Measurements from ENCODE around the gene EVA1B. TPM values are rescaled to one million over a fixed set of nuclear protein-coding genes. Genes with fewer than 3 reads are reported as not detected.

EVA1B gene
- total and polyA plus RNA-seq, 2 donors, result 11.2 to 15.5 TPM

- peaks cover 36 to 45% of the 10 kb centered on the region in 2 donors for H3K27me3 ChIP-seq (ENCODE audit: control insufficient read depth in 2 of 2, insufficient read depth in 1 of 2, low read length in 1 of 2)
- H3K36me3 ChIP-seq (ENCODE audit: control insufficient read depth in 2 of 2, insufficient read depth in 2 of 2, low read length in 1 of 2), result no peaks in the 10 kb centered on the region
- no peak for DNase-seq (ENCODE audit: low read depth in 6 of 9, low spot score in 9 of 9)
- no peaks in the 10 kb centered on the region for H3K9me3 ChIP-seq (ENCODE audit: control insufficient read depth in 2 of 2, insufficient read depth in 1 of 2, low read length in 1 of 2)
- WGBS, result 50% methylated on average over 6 of the region's 6 CpGs
- H3K4me1 ChIP-seq (ENCODE audit: control insufficient read depth in 2 of 2, insufficient read depth in 2 of 2, low read length in 2 of 2), result peaks cover 8 to 22% of the 10 kb centered on the region in 2 donors
- H3K4me3 ChIP-seq (ENCODE audit: low read length in 2 of 2), result no peak overlapping the region
- H3K27ac ChIP-seq (ENCODE audit: low read depth in 1 of 2, low read length in 1 of 2), result no peak overlapping the region
Measured at GRCh38 chr1:36326499-36326898, 3.1 kb upstream of the EVA1B start.

- no peak overlapping the region for H3K27ac ChIP-seq (ENCODE audit: low read depth in 1 of 2, low read length in 1 of 2)
- WGBS, result 12% methylated on average over 9 of the region's 9 CpGs
- H3K9me3 ChIP-seq (ENCODE audit: control insufficient read depth in 2 of 2, insufficient read depth in 1 of 2, low read length in 1 of 2), result no peaks in the 10 kb centered on the region
- H3K36me3 ChIP-seq (ENCODE audit: control insufficient read depth in 2 of 2, insufficient read depth in 2 of 2, low read length in 1 of 2), result no peaks in the 10 kb centered on the region
- H3K27me3 ChIP-seq (ENCODE audit: control insufficient read depth in 2 of 2, insufficient read depth in 1 of 2, low read length in 1 of 2), result peaks cover 49 to 66% of the 10 kb centered on the region in 2 donors
- peaks cover 8 to 36% of the 10 kb centered on the region in 2 donors for H3K4me1 ChIP-seq (ENCODE audit: control insufficient read depth in 2 of 2, insufficient read depth in 2 of 2, low read length in 2 of 2)
- no peak for DNase-seq (ENCODE audit: low read depth in 6 of 9, low spot score in 9 of 9)
- no peak overlapping the region for H3K4me3 ChIP-seq (ENCODE audit: low read length in 2 of 2)
Measured at GRCh38 chr1:36324353-36324703, 883 bp upstream of the EVA1B start.

- no peaks in the 10 kb centered on the region for H3K9me3 ChIP-seq (ENCODE audit: control insufficient read depth in 2 of 2, insufficient read depth in 1 of 2, low read length in 1 of 2)
- peak in 1 of 9 donors; percentile 21 for DNase-seq (ENCODE audit: low read depth in 6 of 9, low spot score in 9 of 9)
- H3K36me3 ChIP-seq (ENCODE audit: control insufficient read depth in 2 of 2, insufficient read depth in 2 of 2, low read length in 1 of 2), result no peaks in the 10 kb centered on the region
- H3K4me3 ChIP-seq (ENCODE audit: low read length in 2 of 2), result peak overlapping the region; percentile 20 to 57
- no peak overlapping the region for H3K27ac ChIP-seq (ENCODE audit: low read depth in 1 of 2, low read length in 1 of 2)
- peaks cover 8 to 36% of the 10 kb centered on the region in 2 donors for H3K4me1 ChIP-seq (ENCODE audit: control insufficient read depth in 2 of 2, insufficient read depth in 2 of 2, low read length in 2 of 2)
- peaks cover 49 to 69% of the 10 kb centered on the region in 2 donors for H3K27me3 ChIP-seq (ENCODE audit: control insufficient read depth in 2 of 2, insufficient read depth in 1 of 2, low read length in 1 of 2)
- 3% methylated on average over 83 of the region's 83 CpGs for WGBS
Measured at GRCh38 chr1:36322786-36323635, 434 bp downstream of the EVA1B start.

GRCh38 chr1:36322041-36322785 is 1.2 kb downstream of the EVA1B start:
- DNase-seq (ENCODE audit: low read depth in 6 of 9, low spot score in 9 of 9), result no peak
- H3K27ac ChIP-seq (ENCODE audit: low read depth in 1 of 2, low read length in 1 of 2), result no peak overlapping the region
- H3K9me3 ChIP-seq (ENCODE audit: control insufficient read depth in 2 of 2, insufficient read depth in 1 of 2, low read length in 1 of 2), result no peaks in the 10 kb centered on the region
- 65% methylated on average over 67 of the region's 67 CpGs for WGBS
- peaks cover 8 to 36% of the 10 kb centered on the region in 2 donors for H3K4me1 ChIP-seq (ENCODE audit: control insufficient read depth in 2 of 2, insufficient read depth in 2 of 2, low read length in 2 of 2)
- H3K4me3 ChIP-seq (ENCODE audit: low read length in 2 of 2), result peak overlapping the region in 1 of 2 donors; percentile 57
- H3K27me3 ChIP-seq (ENCODE audit: control insufficient read depth in 2 of 2, insufficient read depth in 1 of 2, low read length in 1 of 2), result peaks cover 49 to 69% of the 10 kb centered on the region in 2 donors
- H3K36me3 ChIP-seq (ENCODE audit: control insufficient read depth in 2 of 2, insufficient read depth in 2 of 2, low read length in 1 of 2), result no peaks in the 10 kb centered on the region

GRCh38 chr1:36321119-36321951 is 2.1 kb downstream of the EVA1B start:
- no peak overlapping the region for H3K27ac ChIP-seq (ENCODE audit: low read depth in 1 of 2, low read length in 1 of 2)
- peak in 1 of 9 donors; percentile 22 for DNase-seq (ENCODE audit: low read depth in 6 of 9, low spot score in 9 of 9)

GRCh38 chr1:36320767-36321118 is 2.7 kb downstream of the EVA1B start:
- Histone ChIP-seq H3K4me1 (ENCODE audit: control insufficient read depth in 2 of 2, insufficient read depth in 2 of 2, low read length in 2 of 2) (peaks cover 8 to 36% of the 10 kb centered on the region in 2 donors), H3K27me3 (ENCODE audit: control insufficient read depth in 2 of 2, insufficient read depth in 1 of 2, low read length in 1 of 2) (peaks cover 49 to 64% of the 10 kb centered on the region in 2 donors), H3K9me3 (ENCODE audit: control insufficient read depth in 2 of 2, insufficient read depth in 1 of 2, low read length in 1 of 2) (no peaks in the 10 kb centered on the region), H3K36me3 (ENCODE audit: control insufficient read depth in 2 of 2, insufficient read depth in 2 of 2, low read length in 1 of 2) (no peaks in the 10 kb centered on the region), H3K4me3 (ENCODE audit: low read length in 2 of 2) (peak overlapping the region; percentile 16 to 20), H3K27ac (ENCODE audit: low read depth in 1 of 2, low read length in 1 of 2) (no peak overlapping the region)
- DNase-seq (ENCODE audit: low read depth in 6 of 9, low spot score in 9 of 9), result no peak
- 6% methylated on average over 23 of the region's 23 CpGs for WGBS

More at GRCh38 chr1:36321119-36321951, 2.1 kb downstream of the EVA1B start:
- Histone ChIP-seq H3K4me1 (ENCODE audit: control insufficient read depth in 2 of 2, insufficient read depth in 2 of 2, low read length in 2 of 2) (peaks cover 8 to 36% of the 10 kb centered on the region in 2 donors), H3K27me3 (ENCODE audit: control insufficient read depth in 2 of 2, insufficient read depth in 1 of 2, low read length in 1 of 2) (peaks cover 49 to 67% of the 10 kb centered on the region in 2 donors), H3K4me3 (ENCODE audit: low read length in 2 of 2) (peak overlapping the region; percentile 16 to 20), H3K36me3 (ENCODE audit: control insufficient read depth in 2 of 2, insufficient read depth in 2 of 2, low read length in 1 of 2) (no peaks in the 10 kb centered on the region), H3K9me3 (ENCODE audit: control insufficient read depth in 2 of 2, insufficient read depth in 1 of 2, low read length in 1 of 2) (no peaks in the 10 kb centered on the region)
- WGBS, result 32% methylated on average over 59 of the region's 59 CpGs

GRCh38 chr1:36320291-36320761 is 3.1 kb downstream of the EVA1B start:
- no peaks in the 10 kb centered on the region for H3K9me3 ChIP-seq (ENCODE audit: control insufficient read depth in 2 of 2, insufficient read depth in 1 of 2, low read length in 1 of 2)
- no peak for DNase-seq (ENCODE audit: low read depth in 6 of 9, low spot score in 9 of 9)
- peaks cover 49 to 62% of the 10 kb centered on the region in 2 donors for H3K27me3 ChIP-seq (ENCODE audit: control insufficient read depth in 2 of 2, insufficient read depth in 1 of 2, low read length in 1 of 2)
- no peaks in the 10 kb centered on the region for H3K36me3 ChIP-seq (ENCODE audit: control insufficient read depth in 2 of 2, insufficient read depth in 2 of 2, low read length in 1 of 2)
- H3K4me1 ChIP-seq (ENCODE audit: control insufficient read depth in 2 of 2, insufficient read depth in 2 of 2, low read length in 2 of 2), result peaks cover 8 to 36% of the 10 kb centered on the region in 2 donors
- WGBS, result 15% methylated on average over 16 of the region's 16 CpGs
- no peak overlapping the region for H3K4me3 ChIP-seq (ENCODE audit: low read length in 2 of 2)
- H3K27ac ChIP-seq (ENCODE audit: low read depth in 1 of 2, low read length in 1 of 2), result no peak overlapping the region

GRCh38 chr1:36309397-36309796 is 14.0 kb downstream of the EVA1B start:
- WGBS, result 96% methylated on average over 7 of the region's 7 CpGs
- no peak for DNase-seq (ENCODE audit: low read depth in 6 of 9, low spot score in 9 of 9)
- H3K4me1 ChIP-seq (ENCODE audit: control insufficient read depth in 2 of 2, insufficient read depth in 2 of 2, low read length in 2 of 2), result peaks cover 9 to 12% of the 10 kb centered on the region in 2 donors

More at GRCh38 chr1:36309397-36309796, 14.0 kb downstream of the EVA1B start:
- no peak overlapping the region for H3K4me3 ChIP-seq (ENCODE audit: low read length in 2 of 2)
- peaks cover 0 to 6% of the 10 kb centered on the region in 2 donors for H3K36me3 ChIP-seq (ENCODE audit: control insufficient read depth in 2 of 2, insufficient read depth in 2 of 2, low read length in 1 of 2)
- H3K27ac ChIP-seq (ENCODE audit: low read depth in 1 of 2, low read length in 1 of 2), result no peak overlapping the region
- H3K9me3 ChIP-seq (ENCODE audit: control insufficient read depth in 2 of 2, insufficient read depth in 1 of 2, low read length in 1 of 2), result no peaks in the 10 kb centered on the region
- no peaks in the 10 kb centered on the region for H3K27me3 ChIP-seq (ENCODE audit: control insufficient read depth in 2 of 2, insufficient read depth in 1 of 2, low read length in 1 of 2)

Measured in thymus (tissue), 11 donors.